Activated CD4-positive, alpha-beta T cell treated with anti-CD3 and anti-CD28 coated beads, Interleukin-2, amount 50 U/mL, for 16 hours (primary cell): Measurements from ENCODE around the gene MGAT2.
"Not testable (repeated sequence)": the region's sequence is repeated elsewhere in the genome, so short reads cannot be mapped to it uniquely, and the experiment has no call there.

ENCODE experiments used
- DNase-seq: peaks from one replicate; pipeline ENCODE4 v3.0.0-alpha.2; 2020

Gene MGAT2

DNA sequence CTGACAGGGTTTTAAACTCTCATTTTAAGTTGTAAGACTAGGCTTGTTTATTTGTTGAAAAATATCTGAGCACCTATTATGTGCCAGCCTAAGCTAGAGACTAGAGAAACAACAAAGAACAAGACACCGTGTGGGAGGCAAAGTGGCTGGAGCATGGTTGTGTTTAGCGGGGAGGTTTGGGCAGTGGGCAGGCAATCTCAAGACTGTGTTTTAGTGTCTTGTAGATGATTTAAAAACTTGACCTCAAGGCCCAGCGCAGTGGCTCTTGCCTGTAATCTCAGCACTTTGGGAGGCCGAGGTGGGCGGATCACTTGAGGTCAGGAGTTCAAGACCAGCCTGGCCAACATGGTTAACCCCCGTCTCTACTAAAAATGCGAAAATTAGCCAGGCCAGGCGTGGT lies 7.9 kb upstream of the MGAT2 start:
- no peak for DNase-seq

- no peak for DNase-seq
Observed at GRCh38 chr14:49614196-49614595, 6.4 kb upstream of the MGAT2 start.

GRCh38 chr14:49615776-49616175 lies 4.8 kb upstream of the MGAT2 start:
- no peak for DNase-seq

DNA sequence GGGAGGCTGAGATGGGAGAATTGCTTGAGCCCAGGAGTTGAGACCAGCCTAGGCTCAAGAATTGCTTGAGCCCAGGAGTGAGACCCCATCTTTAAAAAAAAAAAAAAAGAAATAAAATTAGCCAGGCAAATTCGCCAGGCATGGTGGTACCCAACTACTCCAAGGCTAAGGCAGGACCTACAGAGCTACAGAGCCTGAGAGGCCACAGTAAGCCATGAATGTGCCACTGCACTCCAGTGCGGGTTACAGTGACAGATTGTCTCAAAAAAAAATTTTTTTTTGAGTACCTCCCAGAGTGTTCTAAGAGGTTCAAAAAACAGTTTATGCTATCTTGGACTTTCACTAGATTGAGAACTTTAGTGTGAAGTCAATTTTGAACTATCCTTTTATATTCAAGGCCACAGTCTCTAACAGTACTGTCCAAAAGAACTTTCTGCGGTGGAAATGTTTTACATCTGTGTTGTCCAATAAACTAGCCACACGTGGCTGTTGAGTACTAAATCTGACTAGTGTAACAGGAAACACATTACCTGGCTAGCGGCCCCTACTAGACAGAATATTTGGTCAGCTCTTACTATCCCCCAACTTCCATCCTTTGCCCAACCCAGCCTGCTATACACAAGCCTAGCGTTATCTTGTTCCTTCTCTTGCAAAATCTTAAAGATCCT lies 2.6 kb upstream of the MGAT2 start:
- DNase-seq = no peak

- DNase-seq = not testable (repeated sequence)
Observed at GRCh38 chr14:49619273-49619672, 1.3 kb upstream of the MGAT2 start.

GRCh38 chr14:49619730-49620129 lies 869 bp upstream of the MGAT2 start:
- no peak for DNase-seq

DNA sequence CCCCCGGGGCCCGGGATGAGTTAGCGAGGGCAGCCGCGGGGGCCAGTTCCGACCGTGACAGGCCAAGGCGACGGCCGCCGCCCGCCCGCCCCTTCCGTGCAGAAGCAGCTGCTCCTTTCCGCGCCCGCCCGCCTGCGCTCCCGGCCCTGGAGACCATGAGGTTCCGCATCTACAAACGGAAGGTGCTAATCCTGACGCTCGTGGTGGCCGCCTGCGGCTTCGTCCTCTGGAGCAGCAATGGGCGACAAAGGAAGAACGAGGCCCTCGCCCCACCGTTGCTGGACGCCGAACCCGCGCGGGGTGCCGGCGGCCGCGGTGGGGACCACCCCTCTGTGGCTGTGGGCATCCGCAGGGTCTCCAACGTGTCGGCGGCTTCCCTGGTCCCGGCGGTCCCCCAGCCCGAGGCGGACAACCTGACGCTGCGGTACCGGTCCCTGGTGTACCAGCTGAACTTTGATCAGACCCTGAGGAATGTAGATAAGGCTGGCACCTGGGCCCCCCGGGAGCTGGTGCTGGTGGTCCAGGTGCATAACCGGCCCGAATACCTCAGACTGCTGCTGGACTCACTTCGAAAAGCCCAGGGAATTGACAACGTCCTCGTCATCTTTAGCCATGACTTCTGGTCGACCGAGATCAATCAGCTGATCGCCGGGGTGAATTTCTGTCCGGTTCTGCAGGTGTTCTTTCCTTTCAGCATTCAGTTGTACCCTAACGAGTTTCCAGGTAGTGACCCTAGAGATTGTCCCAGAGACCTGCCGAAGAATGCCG lies 699 bp downstream of the MGAT2 start:
- peak; percentile 67 for DNase-seq

GRCh38 chr14:49622022-49622607 lies 1.5 kb downstream of the MGAT2 start:
- no peak for DNase-seq

DNA sequence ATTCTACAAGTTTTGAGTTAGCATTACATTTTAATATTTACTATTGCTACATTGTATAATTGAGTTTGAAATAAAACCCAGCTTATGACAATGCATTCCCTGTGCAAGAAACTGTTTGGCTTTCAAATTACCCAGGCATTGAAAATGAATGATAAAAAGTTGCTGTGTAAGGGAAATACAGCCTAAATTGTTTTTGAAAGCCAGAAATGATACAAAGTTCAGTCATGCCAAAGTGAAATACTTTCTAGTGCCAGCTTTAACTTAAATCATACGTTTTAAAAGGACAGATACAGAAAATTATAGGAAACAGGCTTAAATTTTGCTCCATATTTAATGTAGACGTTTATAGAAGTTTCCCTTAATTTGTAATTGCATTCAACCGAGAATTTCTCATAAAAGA lies 2.8 kb downstream of the MGAT2 start:
- DNase-seq = no peak

DNA sequence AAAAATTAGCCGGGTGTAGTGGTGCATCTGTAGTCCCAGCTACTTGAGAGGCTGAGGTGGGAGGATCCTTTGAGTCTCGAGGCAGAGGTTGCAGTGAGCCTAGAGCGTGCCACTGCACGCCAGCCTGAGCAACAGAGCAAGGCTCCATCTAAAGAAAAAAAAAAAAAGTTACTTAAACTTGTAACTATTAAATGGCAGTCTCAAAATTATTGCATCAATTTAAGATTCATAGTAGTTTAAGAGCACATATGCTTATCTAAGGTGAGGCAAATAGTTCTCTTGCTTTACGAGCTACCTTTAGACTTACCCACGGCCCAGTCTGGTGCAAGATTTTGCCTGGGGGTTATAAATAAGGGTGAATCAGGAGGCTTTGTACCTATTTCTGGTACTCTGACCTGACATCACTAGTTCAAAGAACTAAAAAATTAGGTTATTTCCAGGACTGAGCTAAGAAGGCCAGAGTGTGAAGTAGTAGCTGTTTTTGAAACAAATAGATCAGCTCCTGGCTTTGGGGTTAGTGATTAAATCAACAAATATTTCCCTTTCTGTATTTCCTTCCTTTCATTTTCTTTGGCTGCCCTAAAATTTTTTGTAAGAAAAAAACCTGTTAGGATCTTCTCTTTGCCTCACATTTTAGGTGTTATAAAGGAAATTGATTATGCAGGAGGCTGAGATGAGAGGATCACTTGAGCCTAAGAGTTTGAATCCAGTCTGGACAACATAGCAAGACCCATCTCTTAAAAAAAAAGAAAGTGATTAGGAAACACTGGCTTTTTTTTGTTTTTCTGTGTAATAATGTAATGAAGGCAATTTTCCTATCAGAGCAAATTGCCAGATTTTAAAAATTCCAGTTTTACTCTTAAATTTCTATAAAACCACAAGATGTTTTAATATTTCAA lies 3.6 kb downstream of the MGAT2 start:
- DNase-seq = peak; percentile 53

- peak; percentile 96 for DNase-seq
Observed at GRCh38 chr14:49633640-49634546, 13.3 kb downstream of the MGAT2 start.

DNA sequence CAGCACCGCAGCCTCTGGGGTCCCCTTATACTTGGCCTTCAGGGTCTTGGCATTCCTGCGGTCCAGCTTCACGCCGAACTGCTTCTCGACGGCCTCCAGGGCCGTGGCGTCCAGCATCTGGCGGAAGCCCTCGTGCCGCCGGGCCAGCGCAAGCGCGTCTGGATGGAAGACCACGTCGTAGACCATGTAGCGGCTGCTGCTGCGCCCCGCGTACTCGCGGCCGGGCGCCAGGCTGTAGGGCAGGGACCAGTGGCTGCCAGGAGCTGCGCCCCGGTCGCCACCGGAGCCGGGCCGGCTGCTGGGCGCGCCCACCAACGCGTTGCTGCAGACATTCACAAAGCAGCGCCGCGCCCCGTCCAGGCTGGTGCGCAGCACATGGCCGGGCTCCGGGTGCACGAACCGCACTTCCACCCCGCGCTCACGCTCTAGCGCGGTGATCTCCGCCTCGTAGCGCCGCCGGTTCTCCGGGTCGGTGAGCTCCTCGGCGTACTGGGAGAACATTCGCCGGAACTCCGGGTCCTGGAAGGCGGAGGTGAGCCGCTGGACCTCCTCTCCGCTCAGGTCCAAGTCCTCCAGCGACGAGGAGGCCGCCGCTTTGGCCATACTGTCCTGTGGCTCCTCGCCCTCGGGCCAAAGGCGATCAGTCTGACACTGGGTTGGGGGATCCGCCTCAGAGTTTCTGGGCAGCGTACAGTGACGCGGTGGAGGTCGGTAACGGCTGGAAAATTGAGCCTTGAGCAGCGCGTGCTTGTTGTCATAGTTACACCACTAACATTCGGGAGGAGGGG lies 14.1 kb downstream of the MGAT2 start, which contains the start of gene DNAAF2:
Gene DNAAF2, minus strand, starts transcription at position 698 of the 788 bp plus-strand sequence. Its CDS starts 95 bp downstream, at position 603.
- DNase-seq = peak; percentile 66

DNA sequence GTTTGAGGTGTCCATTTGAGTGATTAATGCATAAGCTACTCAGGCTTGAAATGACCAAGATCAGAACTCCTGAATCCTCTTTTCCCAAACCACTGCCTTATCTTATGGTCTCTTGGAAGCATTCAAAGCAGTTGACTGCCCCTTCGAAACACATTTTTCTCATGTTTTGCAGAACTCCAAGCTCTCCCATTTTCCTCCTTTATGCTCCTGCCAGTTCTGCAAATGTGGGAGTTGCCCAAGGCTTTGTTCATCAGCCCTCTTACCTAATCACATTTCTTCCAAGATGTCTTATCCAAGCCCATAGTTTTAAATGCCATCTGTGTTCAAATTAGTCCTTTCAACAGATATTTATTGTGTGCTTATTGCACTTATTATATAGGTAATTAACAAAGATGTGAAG lies 16.3 kb downstream of the MGAT2 start:
- DNase-seq = no peak

GRCh38 chr14:49637534-49638078 lies 17.0 kb downstream of the MGAT2 start:
- no peak for DNase-seq

DNA sequence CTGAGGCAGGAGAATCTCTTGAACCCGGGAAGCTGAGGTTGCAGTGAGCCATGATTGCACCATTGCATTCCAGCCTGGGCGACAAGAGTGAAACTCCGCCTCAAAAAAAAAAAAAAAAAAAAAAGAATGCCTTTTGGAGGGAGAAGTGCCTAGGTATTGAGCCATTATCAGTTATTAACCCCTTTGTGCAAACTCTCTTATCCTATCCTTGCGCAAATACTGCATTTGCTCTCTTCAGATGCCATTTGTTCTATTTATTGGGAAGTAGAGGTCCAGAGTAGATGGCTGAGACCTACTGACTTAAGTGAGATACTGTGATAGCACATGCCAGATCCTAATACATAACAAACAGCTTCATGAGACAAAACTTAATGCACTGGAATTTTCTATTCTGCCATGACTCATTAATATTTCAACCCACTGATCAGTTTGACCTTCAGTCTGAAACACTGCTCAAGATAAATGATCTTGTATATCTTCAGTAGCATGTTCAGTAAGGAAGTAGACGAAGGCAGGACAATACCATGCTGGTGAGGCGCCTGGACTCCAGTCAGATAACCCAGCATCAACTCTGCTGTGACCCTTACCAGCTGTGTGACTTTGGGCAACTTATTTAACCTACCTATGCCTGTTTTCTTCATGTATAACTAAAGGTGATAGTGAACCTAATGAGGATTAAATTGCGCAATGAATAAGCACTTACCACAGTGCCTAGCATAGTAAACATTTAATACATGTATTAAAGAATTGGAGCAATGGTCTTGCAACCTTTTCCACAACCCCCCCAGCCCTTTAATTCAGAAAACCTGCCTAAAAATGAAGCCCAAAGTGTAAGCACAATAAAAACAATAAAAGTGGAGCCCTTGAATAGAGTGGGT lies 20.2 kb downstream of the MGAT2 start:
- no peak for DNase-seq

GRCh38 chr14:49641697-49642129 lies 21.1 kb downstream of the MGAT2 start:
- no peak for DNase-seq

DNA sequence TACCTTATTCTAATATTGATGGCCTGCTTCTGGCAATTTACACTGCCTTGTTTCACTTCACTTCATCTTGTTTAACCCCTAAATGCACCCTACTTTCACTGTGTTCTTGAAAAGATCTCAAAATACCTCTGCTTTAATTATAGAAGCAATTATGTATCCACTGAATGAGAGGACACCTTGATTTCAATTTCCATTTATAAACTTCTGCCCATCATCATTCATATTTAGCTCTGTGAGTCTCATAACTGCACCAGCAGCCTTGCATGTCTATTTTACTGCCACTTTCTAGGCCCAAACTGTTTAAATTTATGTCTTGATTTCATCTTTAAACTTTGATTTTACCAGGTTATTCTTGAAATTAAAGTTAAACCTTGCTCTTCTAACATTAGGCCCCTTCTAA lies 21.6 kb downstream of the MGAT2 start:
- no peak for DNase-seq

DNA sequence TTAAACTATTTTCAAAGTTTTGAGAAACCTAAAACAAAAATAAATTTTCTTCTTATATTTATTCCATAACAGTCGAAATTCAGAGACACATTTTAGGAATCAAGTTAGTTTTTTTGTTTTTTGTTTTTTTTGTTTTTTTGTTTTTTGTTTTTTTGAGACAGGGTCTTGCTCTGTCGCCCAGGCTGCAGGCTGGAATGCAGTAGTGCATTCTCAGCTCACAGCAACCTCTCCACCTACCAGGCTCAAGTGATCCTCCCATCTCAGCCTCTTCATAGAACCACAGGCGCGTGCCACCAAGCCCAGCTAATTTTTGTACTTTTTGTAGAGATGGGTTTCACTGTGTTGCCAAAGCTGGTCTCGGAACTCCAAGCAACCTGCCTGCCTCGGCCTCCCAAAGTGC lies 32.9 kb downstream of the MGAT2 start:
- DNase-seq = no peak

GRCh38 chr14:49654511-49654910 lies 33.9 kb downstream of the MGAT2 start:
- DNase-seq = no peak

DNA sequence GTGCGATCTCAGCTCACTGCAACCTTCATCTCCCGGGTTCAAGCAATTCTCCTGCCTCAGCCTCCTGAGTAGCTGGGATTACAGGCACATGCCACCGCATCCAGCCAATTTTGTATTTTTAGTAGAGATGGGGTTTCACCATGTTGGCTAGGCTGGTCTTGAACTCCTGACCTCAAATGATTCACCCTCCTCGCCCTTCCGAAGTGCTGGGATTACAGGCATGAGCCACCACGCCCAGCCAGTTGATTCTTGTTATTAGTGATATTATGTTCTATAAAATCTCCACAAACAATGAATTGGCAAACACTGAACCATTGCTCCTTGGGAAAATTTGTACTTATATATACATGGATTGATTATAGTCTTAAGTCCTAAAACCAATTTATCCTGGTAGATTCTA lies 36.9 kb downstream of the MGAT2 start:
- DNase-seq = not testable (repeated sequence)
